ENCODE data around the gene LCE3D. TPM values are rescaled to one million over a fixed set of nuclear protein-coding genes. Genes with fewer than 3 reads are reported as not detected.

LCE3D gene
- polyA plus RNA-seq, 3 donors = not detected

GRCh38 chr1:152577168-152577567 lies 3.1 kb downstream of the LCE3D start:
- DNase-seq = no peak
- H3K4me1 Mint-ChIP-seq = no peaks in the 10 kb centered on the region

GRCh38 chr1:152566681-152567080 lies 13.6 kb downstream of the LCE3D start, which contains the start of gene LCE3E:
LCE3E (minus strand) TSS chr1:152566780; CDS start chr1:152566208, 572 bp downstream.
- intact Hi-C loops (cut with micrococcal nuclease) = no loop called here
- H3K4me3 ChIP-seq (replicated peaks in 1 of 3; ENCODE audit: low read depth in 2 of 3, low read length in 3 of 3) = no peak within 1 kb of the TSS
- WGBS (ENCODE audit: insufficient coverage) = 67% methylated on average over 1 of the region's 1 CpG
- H3K4me2 ChIP-seq (replicated peaks; ENCODE audit: extremely low read depth, low read length, poor library complexity, severe bottlenecking) = no peak within 1 kb of the TSS
- H3K9me3 ChIP-seq (replicated peaks in 1 of 2; ENCODE audit: control insufficient read depth in 1 of 2, insufficient read depth in 1 of 2, low read length in 2 of 2) = peaks cover 0 to 1% of the 10 kb centered on the region in 2 donors
- H2AFZ ChIP-seq (ENCODE audit: insufficient read depth, low read depth, low read length, poor library complexity, severe bottlenecking) = no peak within 1 kb of the TSS
- no peak within 1 kb of the TSS for H3K27ac ChIP-seq (ENCODE audit: low read depth in 1 of 2, low read length in 2 of 2)
- no peaks in the 10 kb centered on the region for H3K27me3 ChIP-seq (ENCODE audit: control insufficient read depth in 2 of 2, insufficient read depth in 2 of 2, low read length in 2 of 2)
- DNase-seq = no peak
- no peaks in the 10 kb centered on the region for H3K4me1 ChIP-seq (ENCODE audit: control insufficient read depth in 1 of 2, insufficient read depth in 2 of 2, low read length in 2 of 2)
- Mint-ChIP-seq H3K9me3 (peaks cover 6 to 14% (median 11%) of the 10 kb centered on the region in 7 donors), H3K27me3 (ENCODE audit: low read depth in 3 of 3) (peaks cover under 1 to 3% (median 2%) of the 10 kb centered on the region in 3 donors), H3K4me1 (no peaks in the 10 kb centered on the region), H3K27ac (no peak within 1 kb of the TSS), H3K36me3 (no peaks in the 10 kb centered on the region), H3K4me3 (no peak within 1 kb of the TSS)
- no peaks in the 10 kb centered on the region for H3K36me3 ChIP-seq (replicated peaks in 1 of 2; ENCODE audit: control insufficient read depth in 1 of 2, insufficient read depth in 2 of 2, low read length in 2 of 2)
- TF ChIP-seq CTCF (IDR thresholded peaks at IDR 0.05) = no peak
- no peaks in the 10 kb centered on the region for H4K20me1 ChIP-seq (ENCODE audit: insufficient read depth, low read length)
- no peaks in the 10 kb centered on the region for H3K79me2 ChIP-seq (ENCODE audit: insufficient read depth, low read length)
- no peak within 1 kb of the TSS for H3K9ac ChIP-seq (ENCODE audit: insufficient read depth, low read length, poor library complexity, severe bottlenecking)

More at GRCh38 chr1:152577168-152577567, 3.1 kb downstream of the LCE3D start:
- Histone ChIP-seq H3K9me3 (replicated peaks in 1 of 2; ENCODE audit: control insufficient read depth in 1 of 2, insufficient read depth in 1 of 2, low read length in 2 of 2) (no peaks in the 10 kb centered on the region), H3K79me2 (ENCODE audit: insufficient read depth, low read length) (no peaks in the 10 kb centered on the region), H3K4me3 (replicated peaks in 1 of 3; ENCODE audit: low read depth in 2 of 3, low read length in 3 of 3) (no peak overlapping the region), H3K4me1 (ENCODE audit: control insufficient read depth in 1 of 2, insufficient read depth in 2 of 2, low read length in 2 of 2) (no peaks in the 10 kb centered on the region), H3K27me3 (ENCODE audit: control insufficient read depth in 2 of 2, insufficient read depth in 2 of 2, low read length in 2 of 2) (no peaks in the 10 kb centered on the region), H3K36me3 (replicated peaks in 1 of 2; ENCODE audit: control insufficient read depth in 1 of 2, insufficient read depth in 2 of 2, low read length in 2 of 2) (no peaks in the 10 kb centered on the region), H3K27ac (ENCODE audit: low read depth in 1 of 2, low read length in 2 of 2) (no peak overlapping the region), H4K20me1 (ENCODE audit: insufficient read depth, low read length) (no peaks in the 10 kb centered on the region), H2AFZ (ENCODE audit: insufficient read depth, low read depth, low read length, poor library complexity, severe bottlenecking) (no peak overlapping the region), H3K4me2 (replicated peaks; ENCODE audit: extremely low read depth, low read length, poor library complexity, severe bottlenecking) (no peak overlapping the region), H3K9ac (ENCODE audit: insufficient read depth, low read length, poor library complexity, severe bottlenecking) (no peak overlapping the region)
- peaks cover 0 to 7% (median under 1%) of the 10 kb centered on the region in 7 donors for H3K9me3 Mint-ChIP-seq
- H3K27me3 Mint-ChIP-seq (ENCODE audit: low read depth in 3 of 3) = peaks cover 4 to 11% (median 6%) of the 10 kb centered on the region in 3 donors
- no peak overlapping the region for H3K4me3 Mint-ChIP-seq
- H3K27ac Mint-ChIP-seq = no peak overlapping the region
- intact Hi-C loops (cut with micrococcal nuclease) = loop anchor here in 1 of 2 donors (10.0 kb wide), 1 partner anchor 48 kb away; the partner anchor contains the start of gene LCE3A
- no peaks in the 10 kb centered on the region for H3K36me3 Mint-ChIP-seq
- no CpG with 5 or more reads among the region's 2 CpGs for WGBS (ENCODE audit: insufficient coverage)
- no peak for TF ChIP-seq CTCF (IDR thresholded peaks at IDR 0.05)

Data from CD14-positive monocyte (primary cell).